SK-N-MC (cell line): Measurements from ENCODE around the gene TRUB1.

Experiments used
- DNase-seq: peaks from one replicate; pipeline ENCODE4 v3.0.0-alpha.2; 2011; ENCODE audit warnings: low read depth, low spot score
- H3K27ac ChIP-seq: fragments of 200-600 bp; sonication (generic); 2 replicates; pipeline ENCODE4 v1.5.1; 2016; ENCODE audit warnings: mixed run types
- H3K36me3 ChIP-seq: fragments of 200-600 bp; sonication (generic); 2 replicates; pipeline ENCODE4 v1.6.1; 2017; ENCODE audit warnings: antibody characterized with exemption, low read length, mixed read lengths; ENCODE audit not compliant: insufficient read depth
- H3K4me3 ChIP-seq: fragments of 200-600 bp; sonication (generic); 2 replicates; pipeline ENCODE4 v1.5.1; 2016
- H3K9ac ChIP-seq: fragments of 200-600 bp; sonication (generic); 2 replicates; pipeline ENCODE4 v1.8.0; 2017; ENCODE audit warnings: mixed run types, mixed read lengths; ENCODE audit not compliant: insufficient read length
- H3K9me3 ChIP-seq: fragments of 200-600 bp; sonication (generic); 2 replicates; pipeline ENCODE4 v1.6.1; 2017; ENCODE audit warnings: low read depth, mild to moderate bottlenecking, antibody characterized with exemption, low read length, moderate library complexity, mixed read lengths
- EZH2 ChIP-seq: fragments of 200-600 bp; sonication (generic); IDR thresholded peaks from one replicate; pipeline ENCODE4 v1.6.1; 2017; ENCODE audit warnings: antibody characterized with exemption
- FOXP2 ChIP-seq: optimal IDR thresholded peaks from 2 replicates; pipeline ENCODE3; 2011; ENCODE audit warnings: mild to moderate bottlenecking, moderate library complexity; ENCODE audit not compliant: insufficient read depth; ENCODE audit errors: extremely low read length, control extremely low read depth
- POLR2AphosphoS5 ChIP-seq: IDR thresholded peaks from 2 replicates; pipeline ENCODE4 v1.6.1; 2012; ENCODE audit warnings: mild to moderate bottlenecking, low read depth, low read length, borderline replicate concordance

TRUB1 gene

DNA sequence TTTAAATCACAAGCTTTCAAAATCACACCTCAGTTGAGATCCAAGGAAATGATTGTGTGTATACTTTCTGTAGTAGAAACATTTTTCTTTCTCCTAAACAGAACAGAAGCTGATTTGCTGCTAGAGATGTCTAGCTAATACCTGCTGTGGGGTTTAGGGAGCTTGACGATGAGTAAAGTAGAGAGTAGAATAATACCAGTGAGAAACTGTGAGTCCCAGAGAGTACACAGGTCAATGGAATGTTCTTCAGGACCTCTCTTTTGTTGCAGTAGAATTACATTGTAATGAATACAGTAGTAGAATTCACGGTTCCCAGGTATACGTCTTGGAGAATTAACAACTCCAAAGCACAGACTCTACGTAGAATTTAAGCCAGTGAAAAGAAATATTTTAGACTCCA, 18.0 kb downstream of the TRUB1 start:
- no peak overlapping the region for H3K9ac ChIP-seq
- no peak for DNase-seq
- TF ChIP-seq POLR2AphosphoS5, result no peak
- TF ChIP-seq EZH2, result no peak
- TF ChIP-seq FOXP2, result no peak
- no peak overlapping the region for H3K27ac ChIP-seq
- H3K4me3 ChIP-seq, result no peak overlapping the region
- no peaks in the 10 kb centered on the region for H3K9me3 ChIP-seq
- peaks cover 14% of the 10 kb centered on the region; the same call in 1 of the 2 replicates for H3K36me3 ChIP-seq

- Histone ChIP-seq H3K9ac (no peak overlapping the region), H3K4me3 (no peak overlapping the region), H3K36me3 (peaks cover 19% of the 10 kb centered on the region; the same call in 1 of the 2 replicates), H3K27ac (no peak overlapping the region), H3K9me3 (no peaks in the 10 kb centered on the region)
- TF ChIP-seq EZH2 (no peak), FOXP2 (no peak), POLR2AphosphoS5 (no peak)
- DNase-seq, result no peak
Observed at GRCh38 chr10:114956466-114956865, 18.5 kb downstream of the TRUB1 start.

DNA sequence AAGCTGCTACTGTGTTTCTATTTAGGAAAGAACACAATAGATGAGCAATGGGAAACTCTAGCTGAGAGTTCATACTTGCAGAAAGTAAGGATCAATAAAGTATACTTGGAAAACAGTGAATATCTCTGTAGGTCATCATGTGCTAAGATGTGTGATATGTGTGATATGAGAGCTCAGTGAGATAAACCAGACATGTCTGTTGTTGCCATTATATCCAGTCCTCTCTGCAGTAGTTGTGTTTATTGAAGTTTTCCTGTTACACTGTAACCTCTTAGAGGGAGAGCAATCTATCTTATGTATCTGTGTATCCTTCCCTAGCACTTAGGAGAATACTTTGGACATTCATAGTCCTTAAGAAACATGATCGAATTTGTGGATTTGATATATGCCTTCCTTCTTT, 19.1 kb downstream of the TRUB1 start:
- no peak overlapping the region for H3K27ac ChIP-seq
- DNase-seq, result no peak
- no peaks in the 10 kb centered on the region for H3K9me3 ChIP-seq
- no peak overlapping the region for H3K4me3 ChIP-seq
- TF ChIP-seq FOXP2 (no peak), POLR2AphosphoS5 (no peak), EZH2 (no peak)
- H3K36me3 ChIP-seq, result peaks cover 23% of the 10 kb centered on the region; the same call in 1 of the 2 replicates
- H3K9ac ChIP-seq, result no peak overlapping the region

DNA sequence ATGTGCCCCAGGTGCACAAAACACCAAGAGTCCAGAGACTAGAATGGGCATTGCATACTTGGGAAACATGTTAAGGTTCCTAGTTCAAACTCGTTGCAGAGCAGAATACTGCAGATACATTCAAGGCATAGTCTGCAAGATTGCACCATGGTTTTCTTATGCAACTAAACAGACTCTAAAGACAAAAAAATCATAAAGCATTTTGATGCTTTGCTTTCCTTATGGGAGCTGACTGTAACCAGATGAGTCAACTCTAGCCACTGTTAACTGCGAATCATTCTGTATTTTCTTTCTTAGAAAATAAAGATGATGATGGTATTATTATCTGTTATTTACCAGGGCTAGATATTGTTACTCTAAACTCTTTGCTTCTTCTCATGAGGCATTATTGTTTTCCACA, 19.7 kb downstream of the TRUB1 start:
- H3K4me3 ChIP-seq, result no peak overlapping the region
- H3K9me3 ChIP-seq, result no peaks in the 10 kb centered on the region
- DNase-seq, result no peak
- H3K36me3 ChIP-seq, result peaks cover 29% of the 10 kb centered on the region; the same call in 1 of the 2 replicates
- no peak overlapping the region for H3K9ac ChIP-seq
- no peak overlapping the region for H3K27ac ChIP-seq
- TF ChIP-seq EZH2 (no peak), POLR2AphosphoS5 (no peak), FOXP2 (no peak)

DNA sequence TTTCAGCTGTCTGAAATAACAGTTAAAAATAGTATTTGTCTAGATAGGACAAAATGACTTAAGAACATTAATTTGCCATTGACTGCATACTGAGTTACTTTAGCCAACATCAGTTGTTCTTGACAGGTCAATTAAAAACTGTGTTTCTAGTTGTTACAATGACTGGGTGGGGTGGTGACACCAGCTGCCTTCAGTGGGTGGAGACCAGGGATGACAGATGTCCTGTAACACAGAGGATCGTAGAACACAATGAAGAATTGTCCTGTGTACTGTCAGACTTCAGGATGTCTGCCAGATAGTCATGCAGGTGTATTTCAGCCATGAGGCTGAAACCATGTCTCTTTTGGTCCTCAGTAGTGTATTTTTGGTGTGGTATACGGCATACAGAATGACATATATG, 24.4 kb downstream of the TRUB1 start:
- no peak overlapping the region for H3K4me3 ChIP-seq
- no peak overlapping the region for H3K9ac ChIP-seq
- no peak overlapping the region for H3K27ac ChIP-seq
- TF ChIP-seq EZH2 (no peak), FOXP2 (no peak), POLR2AphosphoS5 (no peak)
- no peaks in the 10 kb centered on the region for H3K9me3 ChIP-seq
- peaks cover 38% of the 10 kb centered on the region; the same call in 1 of the 2 replicates for H3K36me3 ChIP-seq
- no peak for DNase-seq

DNA sequence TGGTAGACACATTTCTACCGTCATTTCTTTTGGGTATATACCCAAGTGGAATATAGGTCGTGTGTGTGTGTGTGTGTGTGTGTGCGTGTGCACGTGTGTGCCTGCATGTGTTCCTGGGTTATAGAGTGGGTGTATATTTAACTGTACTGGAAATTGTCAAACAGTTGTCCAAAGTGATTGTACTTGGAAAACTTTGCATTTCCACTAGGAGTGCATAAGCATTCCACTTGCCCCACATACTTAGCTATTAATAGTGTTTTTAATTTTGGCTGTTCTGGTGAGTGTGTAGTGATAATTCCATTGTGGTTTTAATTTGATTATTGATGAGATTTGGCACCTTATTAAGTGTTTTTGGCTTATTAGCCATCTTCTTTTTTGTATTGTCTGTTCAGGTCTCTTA, 25.9 kb downstream of the TRUB1 start:
- H3K4me3 ChIP-seq, result no peak overlapping the region
- no peak overlapping the region for H3K9ac ChIP-seq
- H3K36me3 ChIP-seq, result peaks cover 38% of the 10 kb centered on the region; the same call in 1 of the 2 replicates
- DNase-seq, result no peak
- no peaks in the 10 kb centered on the region for H3K9me3 ChIP-seq
- TF ChIP-seq EZH2 (no peak), POLR2AphosphoS5 (no peak)
- H3K27ac ChIP-seq, result no peak overlapping the region

- peaks cover 17% of the 10 kb centered on the region; the same call in 1 of the 2 replicates for H3K36me3 ChIP-seq
- no peak for DNase-seq
- no peak overlapping the region for H3K27ac ChIP-seq
- TF ChIP-seq FOXP2, result no peak
- TF ChIP-seq EZH2, result no peak
- no peak for TF ChIP-seq POLR2AphosphoS5
- no peak overlapping the region for H3K4me3 ChIP-seq
- no peaks in the 10 kb centered on the region for H3K9me3 ChIP-seq
- no peak overlapping the region for H3K9ac ChIP-seq
Observed at GRCh38 chr10:114967071-114967470, 29.1 kb downstream of the TRUB1 start.

- Histone ChIP-seq H3K9me3 (no peaks in the 10 kb centered on the region), H3K36me3 (no peaks in the 10 kb centered on the region), H3K9ac (no peak overlapping the region), H3K4me3 (no peak overlapping the region), H3K27ac (peak overlapping the region; percentile 54; the same call in 1 of the 2 replicates)
- DNase-seq, result no peak
- TF ChIP-seq POLR2AphosphoS5 (no peak), EZH2 (no peak), FOXP2 (no peak)
Observed at GRCh38 chr10:114970515-114970914, 32.5 kb downstream of the TRUB1 start.

- H3K36me3 ChIP-seq, result no peaks in the 10 kb centered on the region
- no peaks in the 10 kb centered on the region for H3K9me3 ChIP-seq
- TF ChIP-seq FOXP2, result no peak
- no peak for TF ChIP-seq EZH2
- TF ChIP-seq POLR2AphosphoS5, result no peak
- no peak for DNase-seq
- H3K27ac ChIP-seq, result peak overlapping the region; percentile 76
- H3K4me3 ChIP-seq, result peak overlapping the region; percentile 22; the same call in 1 of the 2 replicates
- no peak overlapping the region for H3K9ac ChIP-seq
Observed at GRCh38 chr10:114973306-114973705, 35.3 kb downstream of the TRUB1 start.
